ENCODE results near the gene MMP15. TPM values are rescaled to one million over a fixed set of nuclear protein-coding genes. Genes with fewer than 3 reads are reported as not detected.

MMP15 gene
- total RNA-seq, 1 donor from 2014 or later, result 62.2 TPM

DNA sequence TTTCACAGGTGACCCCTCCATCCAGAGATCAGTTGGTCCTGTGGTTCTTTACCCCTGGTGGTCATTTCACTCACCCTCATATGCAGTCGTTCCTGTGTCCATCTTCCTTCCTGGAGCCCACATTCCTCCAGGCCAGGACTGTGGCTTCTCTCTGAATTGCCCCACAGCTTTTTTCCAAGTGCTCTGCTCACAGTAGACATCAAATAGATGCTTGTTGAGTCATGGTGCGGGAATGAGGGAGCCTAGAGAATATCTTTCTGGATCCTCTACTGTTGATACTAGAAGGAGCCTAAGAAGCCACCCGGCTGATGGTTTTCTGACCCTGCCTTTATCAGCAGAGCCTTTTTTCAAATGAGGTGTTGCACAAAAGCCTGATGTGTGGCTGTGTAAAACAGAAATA is 13.9 kb upstream of the MMP15 start:
- ATAC-seq, result no peak
- no peak for DNase-seq
- intact Hi-C loops (cut with micrococcal nuclease), result no loop called here

DNA sequence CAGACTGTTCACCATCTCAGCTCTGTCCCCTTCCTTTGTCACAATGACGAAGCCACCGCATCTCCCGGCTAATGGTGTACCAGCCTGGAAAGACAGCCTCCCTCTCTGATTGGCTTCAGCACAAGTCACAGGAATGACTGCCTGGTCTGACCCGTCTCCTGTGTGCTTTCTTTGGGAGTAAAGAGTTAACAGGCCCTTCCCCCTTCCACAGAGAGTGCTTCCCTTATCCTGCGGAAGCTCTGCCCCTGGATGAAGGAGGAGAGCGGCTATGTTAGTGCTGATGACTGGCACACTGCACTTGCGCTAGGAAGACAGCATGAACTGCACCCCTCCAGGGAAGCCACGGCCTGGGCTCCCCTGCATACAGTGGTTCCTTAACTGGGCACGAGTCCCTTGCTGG is 13.1 kb upstream of the MMP15 start:
- DNase-seq, result no peak
- no peak for ATAC-seq
- intact Hi-C loops (cut with micrococcal nuclease), result no loop called here

DNA sequence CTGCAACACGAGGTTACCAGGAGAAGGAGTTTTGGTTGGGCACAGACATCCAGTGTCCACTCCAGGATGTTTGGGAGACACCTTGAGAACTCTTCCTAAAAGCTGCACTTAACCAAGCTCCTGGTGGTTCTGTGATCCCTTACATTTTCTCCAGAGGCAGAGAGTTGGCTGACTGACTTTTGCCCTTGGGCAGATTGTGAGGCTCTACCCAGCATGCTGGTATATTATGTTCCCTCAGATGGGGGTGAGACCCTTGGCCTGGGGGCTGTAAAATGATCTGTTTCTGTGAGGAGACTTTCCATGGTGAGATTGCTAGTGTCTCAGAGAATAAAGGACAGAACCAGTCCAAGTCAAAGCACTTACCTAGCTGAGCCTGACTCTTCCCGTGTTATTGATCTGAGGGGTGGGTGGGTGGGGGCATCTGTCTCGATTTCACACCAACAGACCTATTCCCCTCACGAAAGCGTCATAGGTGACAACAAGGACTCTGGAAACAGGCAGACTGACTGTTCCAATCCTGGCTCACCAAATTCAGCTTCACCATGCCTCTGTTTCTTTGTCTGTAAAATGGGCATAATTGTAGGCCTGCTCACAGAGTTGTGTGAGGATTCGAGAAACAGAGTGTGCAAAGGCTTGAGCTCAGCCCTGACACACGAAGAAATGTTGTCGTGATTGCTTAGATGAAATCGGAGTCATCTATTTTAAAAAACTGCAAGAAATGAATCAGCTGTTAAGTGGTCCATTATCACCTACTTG is 12.2 kb upstream of the MMP15 start:
- DNase-seq (no peak), ATAC-seq (no peak)
- intact Hi-C loops (cut with micrococcal nuclease), result no loop called here

DNA sequence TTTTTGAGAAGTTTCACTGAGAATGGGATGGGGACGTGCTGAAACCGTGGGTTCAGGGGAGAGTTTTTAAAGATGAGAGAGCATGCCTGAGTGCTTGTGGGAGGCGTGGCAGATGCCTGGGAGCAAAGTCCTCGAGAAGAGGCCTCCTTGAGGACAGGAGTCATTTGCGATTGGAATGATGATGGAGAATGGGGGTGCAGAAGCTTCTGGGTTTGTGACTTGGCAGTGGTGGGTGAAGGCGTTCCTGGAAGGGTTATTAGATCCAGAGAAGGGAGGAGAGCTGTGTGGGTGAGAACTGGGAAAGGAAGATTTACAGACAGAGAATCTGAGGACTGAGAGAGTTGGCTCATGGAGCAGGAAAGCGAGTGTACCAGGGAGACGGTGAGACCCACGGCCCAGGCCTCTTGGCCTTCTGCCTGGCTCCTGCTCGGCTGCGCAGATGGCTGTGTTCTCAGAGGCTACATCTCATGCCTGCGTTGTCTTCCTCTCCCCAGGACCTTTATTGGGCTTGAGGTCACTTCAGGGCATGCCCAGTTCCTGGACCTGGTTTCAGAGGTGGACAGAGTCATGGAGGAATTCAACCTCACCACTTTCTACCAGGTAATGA is 8.6 kb upstream of the MMP15 start:
- intact Hi-C loops (cut with micrococcal nuclease), result no loop called here
- ATAC-seq (peak; percentile 40), DNase-seq (no peak)

DNA sequence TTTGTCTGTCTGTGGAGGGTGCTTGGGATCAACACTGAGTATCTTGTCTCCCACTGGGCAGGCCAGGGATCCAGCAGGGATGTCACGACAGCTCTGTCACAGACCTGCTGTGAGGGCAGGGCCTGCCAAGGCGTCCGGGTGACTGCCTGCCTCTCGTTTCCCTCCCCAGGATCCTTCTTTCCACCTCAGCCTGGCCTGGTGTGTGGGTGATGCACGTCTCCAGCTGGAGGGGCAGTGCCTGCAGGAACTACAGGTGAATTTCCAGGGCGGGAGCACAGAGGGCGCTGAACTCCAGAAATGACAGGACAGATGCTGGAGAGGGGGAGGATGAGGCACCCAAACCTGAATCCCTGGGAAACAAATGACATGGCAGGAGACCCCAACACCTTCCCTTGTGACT is 6.8 kb upstream of the MMP15 start:
- ATAC-seq, result no peak
- intact Hi-C loops (cut with micrococcal nuclease), result no loop called here
- no peak for DNase-seq

DNA sequence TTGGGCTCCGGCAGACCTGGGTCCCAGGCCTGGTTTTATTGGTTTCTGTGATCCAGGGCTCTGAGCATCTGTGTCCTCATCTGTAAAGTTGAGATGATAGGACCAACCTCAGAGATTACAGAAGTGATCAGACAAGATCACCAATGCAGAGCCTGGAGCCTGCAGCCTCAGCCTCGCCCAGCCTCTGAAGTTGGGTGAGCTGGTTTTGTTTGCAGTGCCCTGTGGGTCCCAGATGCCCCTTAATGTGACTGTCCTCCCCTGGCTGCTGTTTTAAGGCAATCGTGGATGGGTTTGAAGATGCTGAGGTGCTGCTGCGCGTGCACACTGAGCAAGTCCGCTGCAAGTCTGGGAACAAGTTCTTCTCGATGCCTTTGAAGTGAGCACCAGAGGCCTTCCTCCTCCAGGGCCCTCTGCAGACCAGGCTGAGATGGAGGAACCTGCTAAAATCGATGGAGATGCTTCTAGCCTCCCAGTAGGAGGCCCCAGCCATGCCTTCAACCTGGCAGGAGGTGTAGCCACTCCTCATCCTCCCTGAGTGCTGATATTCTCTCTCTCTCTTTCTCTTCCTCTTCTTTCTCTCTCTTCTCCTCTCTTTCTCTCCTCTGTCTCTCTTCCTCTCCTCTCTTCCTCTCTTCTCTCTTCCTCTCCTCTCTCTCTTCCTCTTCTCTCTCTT is 5.6 kb upstream of the MMP15 start:
- intact Hi-C loops (cut with micrococcal nuclease), result no loop called here
- no peak for DNase-seq
- ATAC-seq, result no peak

DNA sequence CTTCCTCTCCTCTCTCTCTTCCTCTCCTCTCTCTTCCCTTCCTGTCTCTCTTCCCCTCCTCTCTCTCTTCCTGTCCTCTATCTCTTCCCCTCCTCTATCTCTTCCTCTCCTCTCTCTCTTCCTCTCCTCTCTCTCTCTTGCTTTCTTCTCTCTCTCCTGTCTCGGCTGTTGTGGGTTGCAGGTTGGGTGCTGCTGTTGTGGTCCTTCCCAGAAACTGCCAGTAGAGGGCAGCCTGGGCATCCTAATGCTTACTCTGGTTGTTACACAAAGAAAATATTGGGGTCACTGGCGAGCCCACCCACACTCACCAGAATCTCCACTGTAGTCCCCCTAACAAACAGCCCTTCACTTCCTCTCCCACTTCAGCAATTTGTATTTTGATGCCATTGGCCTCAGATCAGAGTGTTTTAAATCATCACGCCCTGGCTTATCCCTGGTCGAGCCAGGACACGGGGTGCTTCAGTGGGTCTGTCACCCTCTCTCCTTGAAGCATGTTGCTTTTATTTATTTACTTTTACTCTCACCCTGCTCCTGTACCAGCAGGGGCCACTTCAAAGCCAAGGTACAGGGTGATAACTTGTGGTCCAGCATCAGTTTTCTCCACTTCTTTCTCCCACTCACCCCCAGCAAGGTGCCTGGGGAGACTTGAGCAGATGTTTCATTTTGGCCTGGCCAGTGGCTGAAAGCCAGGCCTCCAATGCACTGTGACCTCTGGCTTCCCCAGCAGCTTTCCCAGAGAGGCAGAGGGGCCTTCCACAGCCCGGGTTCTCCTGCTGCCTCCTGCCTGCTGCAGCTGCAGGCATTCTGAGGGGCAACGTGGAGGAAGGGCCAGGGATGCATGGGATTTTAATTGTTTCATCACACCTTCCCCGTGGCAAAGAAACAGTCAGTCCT is 4.7 kb upstream of the MMP15 start:
- intact Hi-C loops (cut with micrococcal nuclease), result no loop called here
- DNase-seq (peak; percentile 71), ATAC-seq (peak; percentile 9)

DNA sequence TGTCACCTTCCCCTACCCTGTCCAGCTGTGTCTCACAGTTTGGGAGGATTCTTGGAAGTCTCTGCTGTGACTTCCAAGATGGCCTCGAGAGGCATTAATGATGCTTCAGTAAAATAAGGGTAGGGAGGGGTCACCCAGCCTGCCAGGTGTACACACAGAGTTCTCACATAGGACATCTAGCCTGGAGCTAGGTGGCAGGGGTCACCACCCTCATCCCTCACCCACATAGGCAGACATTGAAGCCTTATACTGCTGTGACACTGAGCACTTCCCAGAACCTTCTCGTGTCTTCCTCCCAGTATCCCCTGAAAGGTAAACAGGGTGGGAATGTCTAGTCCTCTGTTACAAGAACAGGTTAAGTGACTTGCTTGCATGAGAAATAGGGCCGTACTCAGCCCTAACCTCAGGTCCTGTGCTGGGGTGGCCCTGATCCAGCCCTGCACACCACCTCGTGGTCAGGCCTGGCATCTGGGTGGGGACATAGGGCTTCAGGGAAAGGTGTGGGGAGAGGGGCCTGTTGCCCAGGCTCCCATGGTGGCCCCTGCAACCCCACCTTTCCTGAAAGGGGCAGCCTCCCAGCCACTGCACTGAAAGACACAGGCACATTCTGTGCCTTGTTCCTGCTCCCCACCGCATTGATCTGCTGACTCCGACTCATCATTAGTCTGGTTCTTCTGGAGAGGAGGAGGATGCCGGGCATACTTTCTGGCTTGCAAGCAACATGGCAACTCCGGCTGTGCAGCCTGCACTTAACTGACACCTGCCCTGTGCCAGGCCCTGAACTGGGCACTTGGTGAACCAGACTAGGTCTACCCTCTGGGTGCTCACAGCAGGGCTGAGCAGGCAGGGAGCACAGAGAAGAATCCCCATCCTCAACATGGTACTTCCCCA is 3.6 kb upstream of the MMP15 start:
- ATAC-seq (no peak), DNase-seq (no peak)
- intact Hi-C loops (cut with micrococcal nuclease), result no loop called here

DNA sequence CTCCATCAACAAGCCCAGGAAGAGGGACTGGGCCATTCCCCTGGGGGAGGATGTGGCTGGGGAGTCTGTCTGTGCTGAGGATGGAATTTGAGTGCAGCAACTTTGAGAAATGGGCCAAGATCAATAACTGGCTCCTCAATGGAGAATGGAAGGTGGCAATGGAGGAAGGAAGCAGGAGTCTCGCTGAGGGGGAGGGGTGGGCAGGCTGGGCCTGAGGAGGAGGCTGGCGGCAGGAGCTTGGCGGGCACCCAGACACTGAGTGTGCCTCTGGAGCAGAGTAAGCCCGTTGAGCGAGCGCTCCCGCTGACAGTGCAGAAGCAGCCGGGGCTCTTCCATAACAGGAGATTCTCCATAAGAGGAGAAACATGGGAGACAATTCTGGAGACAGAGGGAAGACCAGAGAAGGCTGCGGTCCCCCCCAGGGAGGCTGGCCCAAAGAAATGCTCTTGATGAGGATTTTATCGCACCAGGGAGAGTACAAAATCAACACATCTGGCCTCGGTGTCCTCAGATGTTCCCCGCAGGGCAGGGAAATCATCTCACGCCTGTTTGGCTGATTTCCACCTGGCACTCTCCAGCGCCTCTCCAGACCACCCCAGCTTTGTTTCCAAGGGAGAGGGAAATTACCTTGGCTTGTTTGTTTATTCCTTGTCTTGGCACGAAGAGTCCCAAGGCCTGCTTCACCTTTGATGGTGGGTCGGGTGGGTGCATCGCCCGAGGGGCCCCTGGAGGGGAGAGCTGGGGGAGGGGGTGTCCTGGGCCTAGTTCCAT is 2.8 kb upstream of the MMP15 start:
- intact Hi-C loops (cut with micrococcal nuclease), result no loop called here
- peak; percentile 32 for ATAC-seq
- peak; percentile 90 for DNase-seq

DNA sequence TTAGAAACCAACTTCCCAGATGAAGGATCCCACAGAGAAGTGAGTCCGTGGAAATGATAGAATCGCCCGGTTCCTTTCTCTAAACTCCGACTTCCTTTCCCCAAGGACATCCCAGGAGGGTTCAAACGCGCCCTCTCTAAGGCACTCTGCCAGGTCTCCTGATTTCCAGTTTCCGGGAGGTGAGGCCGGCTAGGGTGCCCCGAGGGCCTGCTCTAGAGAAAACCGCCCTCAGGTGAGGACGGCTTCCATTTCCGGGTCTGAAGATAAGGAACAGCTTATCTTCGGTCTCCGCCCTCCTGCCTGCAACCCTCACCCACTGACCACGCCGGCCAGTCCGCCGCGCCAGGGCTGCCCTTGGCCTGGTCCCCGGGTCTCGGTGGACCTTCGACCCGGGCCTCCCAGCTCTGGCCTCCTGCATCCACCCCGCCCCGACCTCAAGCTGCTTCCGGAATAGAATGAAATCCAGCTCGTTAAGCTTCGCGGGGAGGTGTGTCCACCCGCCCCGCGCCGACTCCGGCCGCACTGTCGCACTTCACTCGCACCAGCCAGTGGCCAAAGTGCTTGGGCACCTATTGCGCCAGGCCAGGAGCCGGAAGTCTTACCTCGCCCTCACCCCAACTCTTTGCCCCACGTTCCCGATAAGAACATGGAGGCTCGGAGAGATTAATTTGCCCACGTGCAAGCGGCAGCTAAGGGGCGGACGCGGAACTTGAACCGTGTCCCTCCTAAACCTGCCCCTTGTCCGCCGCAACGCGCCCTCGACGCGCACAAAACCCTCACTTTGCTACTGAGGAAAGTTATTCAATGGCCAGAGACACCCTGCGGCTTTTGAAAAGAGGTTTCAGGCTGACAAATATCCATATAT is 836 bp upstream of the MMP15 start:
- DNase-seq (peak; percentile 63), ATAC-seq (no peak)
- intact Hi-C loops (cut with micrococcal nuclease), result no loop called here

DNA sequence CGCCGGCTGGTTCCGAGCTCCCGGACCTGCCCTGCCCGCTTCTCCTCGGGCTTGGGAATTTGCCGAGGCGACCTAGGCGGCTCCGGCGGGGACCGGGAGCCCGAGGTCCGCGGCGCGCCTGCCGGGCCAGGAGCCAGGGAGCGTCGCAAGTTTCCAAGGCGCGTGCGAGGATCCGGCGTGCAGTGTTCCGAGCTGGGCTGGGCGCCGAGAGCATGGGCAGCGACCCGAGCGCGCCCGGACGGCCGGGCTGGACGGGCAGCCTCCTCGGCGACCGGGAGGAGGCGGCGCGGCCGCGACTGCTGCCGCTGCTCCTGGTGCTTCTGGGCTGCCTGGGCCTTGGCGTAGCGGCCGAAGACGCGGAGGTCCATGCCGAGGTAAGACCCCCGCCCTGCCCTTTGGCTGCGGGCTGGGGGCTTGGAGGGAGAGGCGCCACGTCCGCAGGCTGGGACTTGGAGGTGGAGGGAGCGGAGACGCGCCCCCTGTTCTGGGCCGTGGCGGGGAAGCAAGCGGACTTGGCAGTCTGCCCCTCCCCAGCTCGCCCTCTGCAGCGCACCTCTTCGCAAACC is 668 bp downstream of the MMP15 start:
- ATAC-seq (peak; percentile 49), DNase-seq (peak; percentile 80)
- intact Hi-C loops (cut with micrococcal nuclease), result loop anchor here (2.0 kb wide), 1 partner anchor 95 kb away; no protein-coding TSS in a partner anchor

DNA sequence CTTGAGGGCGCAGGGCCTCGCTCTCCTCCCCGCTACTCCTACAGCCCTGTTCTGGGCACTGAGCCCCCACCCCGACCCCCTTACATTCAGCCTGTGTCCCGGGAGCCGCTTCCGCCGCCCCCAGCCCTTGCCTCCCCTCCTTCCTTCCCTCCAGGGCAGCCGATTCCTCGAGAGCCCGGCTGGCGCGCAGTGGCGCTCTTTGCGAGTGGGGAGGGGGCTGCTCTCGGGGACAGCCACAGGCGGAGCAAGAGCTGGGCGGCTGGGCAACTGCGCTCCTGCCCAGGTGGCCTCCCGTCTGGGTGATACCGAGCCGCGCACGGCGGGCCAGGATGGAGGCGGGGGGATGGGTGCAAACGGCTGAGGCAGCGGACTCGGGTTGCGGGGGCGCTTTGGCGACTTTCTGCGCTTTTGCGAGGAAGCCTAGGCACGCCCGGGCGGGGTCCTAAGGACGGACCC is 1.2 kb downstream of the MMP15 start:
- ATAC-seq, result peak; percentile 6
- DNase-seq, result peak; percentile 52
- intact Hi-C loops (cut with micrococcal nuclease), result loop anchor here (2.0 kb wide), 1 partner anchor 94 kb away; no protein-coding TSS in a partner anchor

DNA sequence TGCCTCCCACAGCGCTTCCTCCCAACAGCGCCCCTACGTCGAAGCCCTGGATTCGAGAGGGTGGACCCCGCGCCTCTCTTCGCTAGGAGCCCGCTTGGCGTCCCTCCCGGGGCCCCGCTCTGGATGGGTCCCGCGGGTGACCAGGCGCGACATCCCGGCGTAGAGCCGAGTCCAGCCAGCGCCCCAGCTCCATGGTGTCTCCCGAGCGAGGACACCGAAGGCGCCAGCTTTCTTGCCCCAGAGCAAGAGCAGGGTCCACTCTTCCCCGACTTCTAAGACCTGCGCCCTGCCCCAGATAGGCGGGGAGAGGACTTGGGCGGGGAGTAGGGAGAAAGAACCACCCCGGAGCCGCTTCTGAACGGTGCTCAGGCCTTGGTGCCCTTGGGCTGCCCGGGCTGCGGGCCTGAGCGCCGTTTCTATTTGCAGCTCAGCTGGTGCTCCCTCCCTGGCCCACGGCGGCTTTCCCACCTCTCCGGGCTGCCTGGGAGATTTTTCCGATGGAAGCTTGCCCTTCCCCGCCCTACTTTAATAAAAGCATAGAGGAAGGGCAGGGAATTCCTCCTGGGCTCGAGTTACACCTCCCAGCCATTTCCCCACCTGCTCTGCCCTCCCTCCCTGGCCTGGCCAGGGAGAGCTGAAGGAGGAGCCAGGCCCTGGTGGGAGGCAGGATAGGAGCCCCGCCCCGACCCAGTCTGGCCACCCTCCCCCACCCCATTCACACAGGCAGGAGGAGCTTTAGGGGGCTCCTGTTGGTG is 1.8 kb downstream of the MMP15 start:
- ATAC-seq (peak; percentile 68), DNase-seq (peak; percentile 83)
- intact Hi-C loops (cut with micrococcal nuclease), result loop anchor here (2.0 kb wide), 1 partner anchor 93 kb away; no protein-coding TSS in a partner anchor

DNA sequence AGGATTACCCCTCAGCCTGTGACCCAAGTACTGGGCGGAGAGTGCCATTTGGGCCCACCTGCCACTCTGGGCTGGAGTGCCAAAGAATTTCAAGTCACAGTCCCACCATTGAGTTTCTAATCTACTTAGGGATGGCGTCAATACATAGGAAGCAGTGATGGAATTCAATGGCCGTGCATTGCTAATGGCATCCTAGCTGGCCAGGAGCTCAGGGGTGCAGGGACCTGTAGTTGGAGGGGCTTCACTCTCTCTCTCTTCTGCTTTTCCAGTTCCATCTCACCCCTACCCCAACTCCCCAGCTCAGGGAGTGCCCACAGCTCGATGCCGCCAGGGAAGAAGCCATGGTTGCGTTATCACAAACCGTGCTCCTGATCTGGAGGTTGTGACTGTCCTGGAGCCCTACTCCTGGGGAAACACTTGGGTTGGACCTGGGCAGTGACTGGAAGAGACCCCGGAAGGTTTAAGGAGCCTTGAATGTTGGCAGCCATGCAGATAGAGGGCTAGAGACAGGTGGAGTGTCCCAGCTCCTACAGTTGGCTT is 2.4 kb downstream of the MMP15 start:
- intact Hi-C loops (cut with micrococcal nuclease), result loop anchor here (2.0 kb wide), 1 partner anchor 93 kb away; no protein-coding TSS in a partner anchor
- no peak for ATAC-seq
- DNase-seq, result no peak

DNA sequence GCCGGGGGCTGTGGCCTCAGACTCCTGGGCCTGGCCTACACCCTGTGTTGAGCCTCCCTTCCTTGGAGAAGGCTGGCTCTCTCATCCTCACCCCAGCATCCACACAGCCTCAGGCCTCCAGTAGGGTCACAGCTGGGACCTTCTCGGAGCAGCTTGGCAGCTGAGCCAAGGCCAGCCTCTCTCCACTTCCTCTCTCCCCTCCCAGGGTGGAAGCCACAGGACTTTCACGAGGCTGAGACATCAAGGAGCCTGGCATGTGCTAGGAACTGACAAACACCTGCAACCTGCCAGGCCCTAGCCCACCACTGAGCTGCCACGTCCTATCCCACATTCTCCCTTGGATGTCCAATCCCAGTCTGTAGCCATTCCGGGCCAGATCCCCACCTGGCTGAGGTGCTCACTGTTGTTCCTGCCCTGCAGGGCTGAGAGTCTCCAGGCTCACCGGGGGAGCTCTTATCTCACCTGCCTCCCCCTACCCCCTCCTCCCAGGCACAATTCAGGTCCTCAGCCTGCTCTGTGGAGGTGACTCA is 3.1 kb downstream of the MMP15 start:
- no peak for DNase-seq
- no peak for ATAC-seq
- intact Hi-C loops (cut with micrococcal nuclease), result no loop called here

All from left ventricle myocardium superior (tissue), 1 donor.